Kidney capillary endothelial cell (primary cell): ENCODE measurements around the gene TMTC1.

ENCODE experiments used
- DNase-seq: peaks from one replicate; pipeline ENCODE4 v3.0.0-alpha.2; 2018; ENCODE audit warnings: low spot score

The TMTC1 gene

DNA sequence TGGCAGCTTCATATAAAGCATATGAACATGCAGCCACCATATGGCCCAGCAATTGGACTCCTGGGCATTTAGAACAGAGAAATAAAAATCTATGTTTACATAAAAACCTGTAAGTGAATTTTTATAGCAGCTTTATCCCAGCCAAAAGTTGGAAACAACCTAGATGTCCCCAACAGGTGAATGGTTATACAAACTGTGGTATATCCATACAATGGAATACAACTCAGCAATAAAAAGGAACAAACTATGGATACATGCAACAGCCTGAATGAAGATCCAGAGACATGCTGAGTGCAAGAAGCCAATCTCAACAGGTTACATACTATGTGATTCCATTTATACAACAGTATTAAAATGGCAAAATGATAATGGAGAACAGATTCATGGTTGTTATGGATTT is 3.7 kb downstream of the TMTC1 start:
- DNase-seq = no peak

DNA sequence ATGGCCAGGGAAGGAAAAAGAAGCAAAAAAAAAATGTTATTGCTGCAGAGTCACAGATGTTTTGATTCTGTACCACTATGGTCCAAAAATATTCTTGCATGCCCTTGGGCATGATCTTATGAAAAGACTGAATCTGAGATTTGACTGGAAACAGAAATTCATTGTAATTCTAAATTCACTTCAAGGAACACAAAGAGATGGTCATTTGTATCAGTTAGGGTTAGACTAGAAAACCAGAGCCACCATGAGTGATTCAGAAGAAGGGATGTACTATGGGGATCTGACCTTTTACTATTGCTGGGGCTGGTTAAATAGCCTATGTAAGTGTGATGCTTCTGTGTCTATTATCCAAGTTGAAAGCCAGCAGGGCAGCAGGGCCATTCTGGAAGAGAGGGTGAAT is 5.2 kb downstream of the TMTC1 start:
- DNase-seq = no peak

DNA sequence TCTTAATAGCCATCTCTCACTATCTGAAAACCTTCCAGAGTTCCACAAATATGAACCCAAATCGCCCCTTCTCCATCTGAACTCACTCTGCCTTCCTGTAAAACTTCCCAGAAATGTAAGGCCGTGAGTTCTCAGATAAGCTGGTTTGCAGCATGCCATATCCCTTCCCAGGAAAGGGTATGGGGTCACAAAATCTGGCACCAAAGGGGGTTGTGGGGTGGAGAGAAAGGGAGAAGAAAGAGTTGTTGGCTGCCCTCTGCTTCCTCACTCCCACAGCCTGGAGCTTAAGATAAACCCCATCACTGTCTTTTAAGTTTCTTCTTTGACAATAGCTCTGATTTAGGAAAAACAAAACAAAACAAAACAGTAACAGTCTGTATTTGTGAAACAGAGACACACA is 10.7 kb downstream of the TMTC1 start:
- DNase-seq = no peak

DNA sequence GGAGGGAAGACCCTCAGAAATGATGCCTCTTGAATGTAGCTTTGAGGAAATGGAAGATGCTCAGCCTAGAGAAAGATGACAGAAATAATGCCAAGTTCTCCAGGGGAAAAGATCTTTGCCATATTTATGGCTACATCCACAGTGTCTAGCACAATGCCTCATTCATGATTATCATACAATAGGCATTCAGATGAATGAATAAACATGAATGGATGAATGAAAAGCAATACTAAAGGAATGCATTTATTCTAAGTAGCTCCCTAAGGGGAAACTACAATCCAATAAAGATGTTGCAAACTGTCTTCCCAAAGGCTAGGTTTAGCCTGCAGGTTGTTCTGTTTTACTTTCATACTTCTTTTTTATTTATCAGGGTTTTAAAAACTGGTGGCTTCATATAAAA is 12.0 kb downstream of the TMTC1 start:
- DNase-seq = no peak

DNA sequence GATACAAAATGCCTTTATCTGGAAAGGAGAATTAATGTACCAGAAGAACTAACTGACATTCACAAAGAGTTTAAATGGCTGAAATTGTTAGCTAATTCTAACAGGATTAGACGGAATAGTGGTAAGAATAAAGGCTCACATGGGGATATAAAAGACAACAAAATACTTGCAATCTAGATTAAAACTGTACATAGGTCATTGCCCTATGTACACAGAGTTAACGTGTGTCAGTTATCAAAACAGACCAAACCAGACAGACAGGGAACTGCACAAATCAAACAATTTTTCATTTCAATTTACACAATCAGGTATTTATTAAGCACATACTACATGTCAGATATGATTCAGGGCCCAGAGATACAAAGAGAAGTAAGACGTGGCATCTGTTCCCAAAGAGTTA is 12.6 kb downstream of the TMTC1 start:
- no peak for DNase-seq

DNA sequence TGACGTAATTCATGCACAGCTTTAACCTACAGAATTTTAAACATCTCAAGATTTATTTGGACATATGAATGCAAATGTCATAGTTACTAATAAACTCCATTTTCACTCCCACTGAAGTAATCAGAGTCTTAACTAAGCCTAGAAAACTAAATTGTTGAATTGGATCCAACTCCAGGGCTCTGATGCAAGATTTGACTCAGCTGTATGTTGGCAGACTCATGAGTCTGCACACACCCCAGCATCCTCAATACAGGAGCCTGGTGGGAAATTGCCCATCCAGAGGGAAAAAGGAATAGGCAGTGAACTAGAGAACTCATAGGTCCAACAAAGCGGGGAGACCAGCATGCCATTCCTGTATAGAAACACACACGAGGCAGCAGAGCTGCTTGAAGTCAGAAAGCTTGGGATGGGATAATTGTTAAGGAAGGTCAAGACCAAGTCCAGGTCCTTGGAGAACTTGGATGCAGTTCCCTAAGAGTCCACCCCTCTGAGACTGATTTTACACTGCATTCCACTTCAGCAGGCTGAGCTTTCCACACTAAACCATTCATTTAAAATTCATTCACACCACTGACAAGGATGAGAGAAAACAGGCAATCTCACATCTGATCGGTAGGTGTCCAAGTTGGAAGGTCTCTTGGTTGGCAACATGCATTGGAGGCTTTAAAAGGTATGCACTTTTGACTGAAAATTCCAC is 14.4 kb downstream of the TMTC1 start:
- DNase-seq = no peak

DNA sequence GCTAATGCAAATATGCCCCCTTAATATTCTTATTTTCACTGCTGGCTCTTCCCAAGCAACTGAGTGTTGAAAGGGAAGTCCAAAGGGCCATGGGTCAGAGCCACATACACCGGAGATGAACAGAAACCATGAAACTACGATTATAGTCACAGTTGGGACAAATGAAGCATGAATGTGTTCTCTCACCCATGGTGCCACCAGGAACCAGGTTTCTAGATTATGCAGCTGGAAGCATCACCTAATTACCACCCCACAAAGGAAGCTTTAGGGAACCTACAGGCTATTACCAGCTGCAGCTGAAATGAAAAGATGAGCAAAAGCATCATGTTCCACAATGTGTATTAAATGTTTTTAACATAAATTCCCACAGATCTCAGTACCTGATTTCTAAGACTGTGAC is 15.4 kb downstream of the TMTC1 start:
- no peak for DNase-seq

DNA sequence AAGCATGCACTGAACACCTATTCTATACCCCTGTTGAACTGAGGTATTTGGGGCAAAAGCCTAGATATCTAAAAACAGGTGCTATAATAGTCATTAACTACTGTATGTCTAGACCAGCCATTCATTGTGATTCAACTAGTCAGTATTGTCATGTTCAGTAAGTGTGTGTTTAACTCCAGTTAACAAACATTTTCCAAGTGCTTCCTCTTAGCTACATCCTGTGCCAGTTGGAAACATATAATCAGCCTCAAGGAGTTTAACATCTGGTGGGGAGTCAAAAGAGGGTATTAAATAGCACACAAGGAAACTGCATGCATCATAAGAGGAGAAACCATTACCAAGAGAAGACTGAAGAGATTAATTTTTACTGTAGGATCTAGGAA is 20.4 kb downstream of the TMTC1 start:
- DNase-seq = no peak

DNA sequence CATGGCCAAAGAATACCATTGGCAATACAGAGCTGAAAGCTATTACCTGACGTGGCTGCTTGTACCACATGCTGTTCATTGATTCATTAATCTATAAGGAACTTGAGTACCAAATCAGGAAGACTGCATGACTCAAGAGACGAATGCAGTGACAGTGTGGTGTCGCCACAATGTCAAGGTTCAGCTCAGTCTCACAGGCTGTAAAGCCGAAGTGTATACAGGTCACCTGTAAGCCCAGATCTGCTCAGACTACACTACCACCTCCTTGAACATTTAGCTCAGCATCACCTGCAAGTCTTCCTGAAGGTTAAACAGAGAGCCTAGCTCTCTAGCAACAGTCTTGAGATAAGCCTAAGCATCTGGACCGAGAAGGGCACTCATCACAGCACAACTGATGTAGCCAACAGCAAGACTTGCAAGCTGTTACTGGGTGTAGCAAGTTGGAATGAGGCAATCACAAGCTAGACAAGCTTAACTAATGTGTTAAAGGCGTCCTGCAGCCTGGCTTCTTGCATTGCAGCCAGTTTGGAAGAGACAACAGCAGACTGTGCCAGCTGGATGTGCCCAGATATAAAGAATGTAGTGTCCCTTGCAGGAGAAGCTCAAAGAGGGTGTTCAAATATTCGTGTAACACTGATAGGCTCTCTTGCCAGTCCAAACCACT is 21.0 kb downstream of the TMTC1 start:
- no peak for DNase-seq

DNA sequence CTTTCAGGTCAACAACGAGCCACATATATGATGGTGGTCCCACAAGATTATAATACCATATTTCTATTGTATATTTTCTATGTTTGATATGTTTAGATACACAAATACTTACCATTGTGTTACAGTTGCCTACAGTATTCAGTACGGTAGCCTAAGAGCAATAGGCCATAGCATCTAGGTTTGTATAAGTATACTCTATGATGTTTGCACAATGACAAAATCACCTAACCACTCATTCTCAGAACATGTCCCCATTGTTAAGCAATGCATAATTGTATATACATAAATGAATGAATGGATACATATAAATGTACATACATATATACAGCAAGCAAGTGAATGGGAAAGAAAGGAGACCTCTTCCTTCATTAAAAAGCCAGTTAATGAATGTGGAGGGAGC is 23.8 kb downstream of the TMTC1 start:
- DNase-seq = no peak

DNA sequence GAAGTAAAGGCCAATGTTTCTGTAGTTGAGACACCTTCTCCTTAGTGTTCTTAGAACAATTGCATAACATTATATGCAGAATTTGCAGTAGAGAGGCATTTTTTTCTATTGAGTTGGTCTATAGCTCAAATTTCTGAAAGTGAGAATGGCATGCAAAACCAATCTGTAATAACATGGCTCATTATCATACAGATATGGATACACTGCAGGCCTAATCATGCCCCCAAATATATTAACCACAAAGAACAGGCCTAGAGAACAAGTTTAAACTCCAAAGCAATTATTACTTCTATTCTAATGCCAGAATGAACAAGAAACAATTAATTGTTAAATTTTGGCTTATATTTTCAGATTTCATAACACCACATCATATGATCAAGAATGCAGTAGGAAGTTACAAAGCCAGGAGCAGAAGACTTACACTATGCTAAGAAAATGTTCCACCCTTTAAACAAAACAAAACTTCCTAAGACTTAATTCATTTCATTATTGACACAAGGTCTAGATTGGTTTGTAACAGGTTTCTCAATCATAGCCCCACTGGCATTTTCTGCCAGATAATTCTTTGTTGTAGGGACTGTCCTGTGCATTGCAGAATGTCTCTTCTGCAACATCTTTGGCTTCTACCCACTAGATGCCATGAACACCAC is 26.9 kb downstream of the TMTC1 start:
- no peak for DNase-seq

DNA sequence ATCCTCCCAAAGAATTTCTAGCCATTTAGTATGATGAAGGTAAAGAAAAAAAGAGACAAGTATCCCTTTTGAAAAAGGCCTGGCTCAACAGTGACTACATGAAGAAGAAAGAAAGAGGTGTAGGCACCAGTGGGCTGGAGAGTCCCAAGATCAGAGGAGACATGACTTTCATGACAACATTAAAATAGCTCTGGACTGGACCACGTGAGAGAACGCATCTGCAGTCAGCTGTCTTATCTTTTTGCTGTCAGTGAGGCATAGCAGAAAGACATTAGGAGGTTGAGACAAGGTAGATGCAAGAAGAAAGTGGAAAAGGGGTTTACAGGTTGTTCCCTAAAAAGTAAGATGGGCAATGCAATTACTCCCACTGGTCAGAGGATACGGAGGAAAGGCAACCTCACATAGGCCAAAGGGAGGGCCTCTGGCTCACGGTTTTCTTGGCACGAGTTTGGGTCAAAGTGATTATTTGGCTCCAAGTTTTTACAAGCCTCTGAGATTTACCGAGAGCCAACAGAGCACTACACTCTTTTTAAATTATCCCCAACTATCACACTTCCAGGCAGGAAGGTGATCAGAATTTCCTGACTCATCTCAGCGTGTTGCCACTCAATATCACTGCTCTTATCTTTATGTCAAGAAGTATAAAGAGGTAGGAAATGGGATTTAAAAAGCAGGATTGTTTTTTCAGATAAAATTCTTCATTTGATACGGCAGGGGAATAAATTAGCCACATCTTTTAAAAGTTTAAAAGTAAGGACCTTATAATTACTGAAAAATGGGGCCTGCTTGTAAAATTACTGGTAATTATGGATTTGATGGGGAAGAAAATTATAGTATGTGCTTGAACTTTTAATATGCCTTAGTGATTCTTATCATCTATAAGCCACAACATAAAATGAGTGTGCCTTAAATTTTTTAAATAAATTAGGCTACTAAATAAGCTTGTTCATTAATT is 29.2 kb downstream of the TMTC1 start:
- no peak for DNase-seq

DNA sequence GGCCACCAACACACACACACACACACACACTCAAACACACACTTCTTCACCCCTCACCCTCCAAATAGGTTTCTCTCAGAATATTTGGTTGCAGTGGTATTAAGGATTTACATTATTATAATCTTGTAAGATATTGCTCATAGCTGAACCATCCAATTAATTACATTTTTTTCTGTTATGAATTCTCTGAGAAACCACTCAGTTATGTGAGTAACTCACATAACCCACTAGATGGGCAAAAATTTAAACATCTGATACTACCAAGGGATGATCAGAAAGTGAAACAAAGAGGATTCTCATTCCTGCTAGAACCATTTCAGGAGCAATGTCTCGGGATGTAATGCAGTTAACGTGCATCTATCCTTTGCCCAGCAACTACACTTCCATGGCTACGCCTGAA is 31.6 kb downstream of the TMTC1 start:
- DNase-seq = no peak

DNA sequence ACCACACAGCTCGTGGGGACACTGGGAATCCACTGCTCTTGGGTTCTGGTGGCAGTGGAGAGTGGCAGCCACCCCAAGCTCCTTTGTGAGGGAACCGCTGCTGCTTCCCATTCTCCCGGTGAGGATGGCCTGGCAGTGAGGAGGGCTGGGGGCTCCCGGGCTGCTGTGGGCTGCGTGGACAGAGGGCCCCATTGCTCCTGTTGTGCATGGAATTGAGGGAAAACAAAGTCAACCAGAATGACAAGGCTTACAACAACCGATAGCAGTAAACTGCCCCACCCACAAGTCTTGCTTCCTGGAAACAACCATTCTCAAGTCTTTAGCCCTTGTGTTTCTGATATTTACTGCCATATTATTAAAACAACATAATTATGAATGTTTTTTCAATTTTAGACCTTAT is 32.1 kb downstream of the TMTC1 start:
- DNase-seq = no peak

DNA sequence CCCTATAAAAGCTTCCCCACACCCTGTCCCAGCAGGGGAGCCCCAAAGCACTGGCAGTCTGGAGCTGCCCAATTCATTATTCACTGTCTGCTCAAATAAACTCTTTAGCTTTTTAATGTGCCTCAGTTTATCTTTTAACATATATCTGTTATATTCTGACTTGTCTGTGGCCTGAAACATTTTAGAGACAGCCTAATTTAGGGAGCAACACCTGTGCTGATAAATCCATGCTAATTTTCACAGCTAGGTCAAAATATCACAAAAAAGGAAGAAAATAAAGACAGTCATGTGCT is 32.9 kb downstream of the TMTC1 start:
- DNase-seq = no peak

DNA sequence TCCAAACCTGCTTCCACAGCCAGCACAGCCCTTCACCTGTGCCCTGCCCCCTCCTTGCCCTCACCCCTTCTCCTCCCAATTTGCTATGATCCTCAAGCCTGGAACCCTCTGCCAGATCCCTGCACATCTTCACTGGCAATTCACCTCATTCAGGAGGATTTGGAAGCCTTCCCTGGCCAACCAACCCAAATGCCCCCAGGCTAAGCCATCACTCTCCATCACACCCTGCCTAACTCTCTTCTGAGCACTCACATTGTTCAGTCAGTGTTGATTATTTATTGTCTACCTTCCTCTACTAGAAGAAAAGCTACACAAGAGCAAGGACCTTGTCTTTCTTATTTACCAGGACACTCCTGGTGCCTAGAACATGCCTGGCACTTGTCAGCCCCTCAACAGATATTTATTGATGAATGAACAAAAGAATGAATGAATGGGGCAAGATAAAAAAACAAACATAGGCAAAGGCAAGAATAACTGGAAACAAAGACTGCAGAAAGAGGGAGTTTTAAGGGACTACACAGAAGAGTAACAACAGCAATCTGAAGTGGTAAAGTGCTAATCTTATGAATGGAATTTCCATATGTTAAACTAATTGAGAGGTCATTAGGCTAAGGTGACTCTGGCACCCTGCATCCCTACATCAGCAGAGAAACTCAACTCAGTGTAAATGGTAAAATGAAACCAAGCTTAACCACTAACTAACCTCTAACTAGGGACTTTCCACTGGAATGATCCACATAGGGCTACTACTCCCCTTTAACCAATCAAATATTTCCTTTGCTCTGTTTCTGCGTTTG is 33.4 kb downstream of the TMTC1 start:
- no peak for DNase-seq

DNA sequence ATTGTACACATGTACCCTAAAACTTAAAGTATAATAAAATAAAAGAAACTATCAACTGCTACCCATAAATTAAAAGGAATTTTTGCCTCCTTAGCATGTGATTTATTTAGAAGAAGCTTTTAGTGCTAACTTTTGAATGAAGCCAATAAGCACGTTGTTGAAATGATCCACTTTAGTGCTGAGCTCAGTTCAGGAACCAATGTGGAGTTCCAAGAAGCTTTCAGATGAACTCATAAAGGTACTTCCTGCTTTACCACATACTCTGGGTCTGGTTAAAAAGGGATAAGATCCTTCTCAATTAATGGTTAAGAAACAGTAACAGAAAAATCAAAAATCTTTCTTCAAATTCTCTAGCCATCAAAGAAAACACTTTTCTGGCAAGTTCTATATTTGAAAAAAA is 39.4 kb downstream of the TMTC1 start:
- DNase-seq = no peak

DNA sequence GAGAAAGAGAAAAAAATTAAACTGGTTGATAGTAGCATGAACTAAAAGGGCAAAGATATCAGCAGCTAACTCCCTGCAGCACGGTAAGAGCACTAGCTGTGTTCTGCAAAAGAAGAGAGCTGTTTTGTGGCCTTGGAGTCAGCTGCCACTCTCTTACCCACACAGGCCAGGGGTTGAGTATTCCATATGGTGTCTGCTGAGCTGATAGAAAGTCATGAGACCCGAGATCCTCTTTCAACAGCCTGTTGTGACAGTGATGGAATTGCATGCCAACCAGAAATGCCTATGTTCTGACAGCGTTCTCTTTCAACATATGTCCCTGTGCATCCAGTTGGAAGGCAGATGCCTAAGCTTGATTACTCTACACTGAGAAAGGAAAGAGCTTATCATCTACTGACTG is 39.9 kb downstream of the TMTC1 start:
- no peak for DNase-seq

DNA sequence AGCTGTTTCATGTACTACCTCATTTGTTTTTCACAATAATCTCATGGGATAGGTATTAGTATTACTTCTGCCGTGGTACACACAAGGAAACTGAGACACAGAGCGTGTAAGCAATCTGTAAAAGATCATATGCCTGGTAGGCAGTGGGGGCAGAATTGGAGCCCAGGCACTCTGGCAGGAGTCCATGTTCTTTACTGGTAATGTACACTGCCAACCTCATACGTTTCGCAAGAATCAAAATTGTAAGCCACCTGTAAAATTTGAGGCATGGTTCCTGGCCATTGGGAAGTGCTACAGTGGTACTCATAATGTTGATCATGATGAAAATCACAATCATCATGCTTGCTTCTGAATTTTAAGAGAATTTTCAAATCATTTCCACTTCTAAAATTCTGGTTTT is 40.7 kb downstream of the TMTC1 start:
- DNase-seq = no peak

DNA sequence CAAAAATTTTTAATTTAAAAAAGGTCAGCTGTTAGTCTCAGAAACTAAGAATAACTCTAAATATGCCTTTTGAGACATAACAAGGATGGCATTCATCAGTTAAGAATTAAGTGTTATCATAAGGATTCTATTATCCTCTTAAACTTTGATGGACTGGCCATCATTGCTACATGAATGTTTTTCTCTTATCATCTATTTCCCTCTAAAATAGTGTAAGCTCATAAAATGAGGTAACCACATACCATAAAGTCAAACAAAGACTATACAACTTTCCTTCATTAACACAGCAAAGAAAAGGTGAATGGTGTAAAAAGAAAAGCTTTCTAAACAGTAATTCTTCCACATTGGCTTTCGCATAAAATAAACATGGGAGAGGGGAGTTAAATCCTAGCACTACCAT is 41.1 kb downstream of the TMTC1 start:
- DNase-seq = no peak

DNA sequence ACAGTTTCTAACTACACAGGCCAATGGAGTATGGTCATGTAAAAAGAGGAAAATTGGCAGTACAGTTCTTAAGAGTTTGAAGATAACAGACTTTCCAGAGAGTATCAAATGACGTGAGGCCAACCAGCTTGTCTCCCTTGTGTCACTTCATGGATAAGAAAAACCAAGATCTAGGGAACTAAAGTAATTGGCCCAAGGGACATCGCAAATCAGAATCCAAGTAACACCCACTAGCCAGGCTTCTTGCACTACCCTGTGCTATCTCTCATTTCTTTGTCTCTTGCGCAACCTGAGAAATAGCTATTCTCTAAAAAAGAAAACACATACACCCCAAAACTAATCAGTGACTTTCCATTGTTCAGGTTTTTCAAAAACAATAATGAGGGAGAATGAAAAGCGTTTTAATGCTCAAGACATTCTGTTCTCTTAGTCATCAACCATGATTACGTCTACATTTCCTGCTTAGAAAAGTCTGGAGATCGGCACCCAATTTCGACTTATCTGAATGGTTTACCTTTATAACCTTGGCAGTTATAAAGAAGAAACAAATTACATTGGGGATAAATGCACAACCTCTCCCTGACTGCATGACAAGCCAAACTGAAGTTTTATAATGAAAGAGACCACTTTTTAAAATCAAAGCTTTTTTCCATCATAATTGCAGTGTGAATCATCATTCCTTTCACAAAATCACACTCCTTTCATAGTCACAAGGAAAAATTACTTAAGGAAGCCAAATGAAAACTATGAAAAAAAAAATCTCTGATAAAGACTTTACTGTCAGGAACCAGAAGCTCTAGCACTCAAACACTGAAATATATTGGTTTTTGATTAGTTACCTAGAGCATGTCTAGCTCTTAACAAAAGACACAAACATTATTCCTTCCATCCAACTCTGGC is 42.1 kb downstream of the TMTC1 start:
- DNase-seq = no peak
